Stimulated activated CD4-positive, alpha-beta T cell treated with anti-CD3 and anti-CD28 coated beads, Interleukin-4, amount 100 ng/mL, for 24 hours (primary cell): ENCODE measurements around the gene DDR2.

ENCODE experiments used
- DNase-seq: peaks from one replicate; pipeline ENCODE4 v3.0.0-alpha.2; 2020

DDR2 gene

GRCh38 chr1:162701286-162701685, 69.0 kb downstream of the DDR2 start:
- DNase-seq = no peak

GRCh38 chr1:162702628-162703027, 70.4 kb downstream of the DDR2 start:
- no peak for DNase-seq

GRCh38 chr1:162703708-162704107, 71.4 kb downstream of the DDR2 start:
- DNase-seq = no peak

DNA sequence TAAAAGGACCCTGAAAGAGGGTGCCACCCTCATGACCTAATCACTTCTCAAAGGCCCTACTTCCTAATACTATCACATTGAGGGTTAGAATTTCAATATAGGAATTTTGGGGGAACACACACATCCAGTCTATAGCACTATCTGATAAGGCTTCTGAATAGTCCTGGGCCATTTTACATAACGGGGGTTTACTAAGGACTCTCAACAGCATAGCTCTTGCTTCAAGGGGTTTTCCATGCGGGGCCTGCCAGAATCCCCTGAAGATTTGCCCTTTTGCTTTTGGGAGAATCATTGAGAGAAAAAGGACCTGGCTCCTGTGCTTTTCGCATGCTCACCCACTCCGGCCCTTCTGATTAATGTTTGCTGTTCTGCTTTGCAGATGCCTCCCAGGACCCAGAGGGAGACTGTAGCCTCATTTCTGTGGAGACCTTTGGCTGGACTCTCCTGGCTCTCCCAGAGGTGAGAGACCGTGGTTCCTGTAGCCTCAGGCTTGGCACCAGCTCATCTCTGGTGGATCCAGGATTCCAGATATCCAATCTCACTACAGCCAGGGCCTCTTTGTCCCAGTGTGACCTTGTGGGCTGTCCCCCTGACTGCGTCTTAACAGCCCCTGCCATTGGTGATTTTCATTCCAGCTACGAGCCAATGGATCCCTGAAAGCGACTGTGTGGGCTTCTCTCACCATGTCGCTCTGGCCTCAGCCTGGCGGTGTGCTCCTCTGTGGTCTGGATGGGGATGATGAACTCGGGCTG, 72.6 kb downstream of the DDR2 start:
- no peak for DNase-seq

GRCh38 chr1:162706003-162706402, 73.7 kb downstream of the DDR2 start:
- no peak for DNase-seq

DNA sequence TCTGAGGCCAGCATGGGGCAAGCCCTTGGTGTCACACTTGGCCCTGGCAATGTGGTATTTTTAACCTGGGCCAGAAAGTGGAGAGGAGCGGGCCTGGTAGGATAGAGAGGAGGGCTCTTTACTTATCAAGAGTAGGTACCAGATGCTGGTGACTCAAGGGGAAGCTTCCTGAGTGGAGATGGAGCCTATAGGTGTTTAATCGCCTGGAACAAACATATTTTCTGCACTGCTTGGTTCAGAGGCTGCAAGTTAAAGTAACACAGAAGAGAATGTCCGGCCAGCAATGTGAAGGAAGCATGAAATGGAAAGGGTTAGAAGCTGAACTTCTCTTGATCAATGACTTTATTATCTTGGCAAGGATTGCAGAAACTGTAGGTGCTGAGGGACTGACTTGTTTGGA, 74.3 kb downstream of the DDR2 start:
- DNase-seq = no peak

- no peak for DNase-seq
These were observed 76.0 kb downstream of the DDR2 start for GRCh38 chr1:162708286-162708685.

- no peak for DNase-seq
These were observed 77.0 kb downstream of the DDR2 start for GRCh38 chr1:162709132-162709860.

DNA sequence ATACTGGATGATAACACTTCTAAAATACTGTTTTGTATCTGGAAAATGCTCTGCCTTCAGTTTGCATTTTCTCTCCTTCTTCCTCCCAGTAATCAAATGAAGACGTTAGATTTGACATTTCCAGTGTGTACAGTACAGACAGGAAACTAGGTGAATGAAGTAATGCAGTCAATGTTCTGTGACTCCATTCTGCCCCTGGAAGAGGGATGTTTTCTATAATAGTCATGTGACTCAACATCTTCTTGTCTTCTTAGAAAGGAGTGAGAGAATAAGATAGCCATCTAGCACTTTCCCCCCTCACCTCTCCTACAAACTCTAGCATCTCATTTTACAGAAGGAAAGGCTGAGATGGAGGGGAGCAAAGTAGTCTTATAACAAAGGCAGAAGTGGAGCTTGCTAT, 77.6 kb downstream of the DDR2 start:
- DNase-seq = no peak

- DNase-seq = no peak
These were observed 78.1 kb downstream of the DDR2 start for GRCh38 chr1:162710345-162710744.

GRCh38 chr1:162710780-162711465, 78.7 kb downstream of the DDR2 start:
- no peak for DNase-seq

DNA sequence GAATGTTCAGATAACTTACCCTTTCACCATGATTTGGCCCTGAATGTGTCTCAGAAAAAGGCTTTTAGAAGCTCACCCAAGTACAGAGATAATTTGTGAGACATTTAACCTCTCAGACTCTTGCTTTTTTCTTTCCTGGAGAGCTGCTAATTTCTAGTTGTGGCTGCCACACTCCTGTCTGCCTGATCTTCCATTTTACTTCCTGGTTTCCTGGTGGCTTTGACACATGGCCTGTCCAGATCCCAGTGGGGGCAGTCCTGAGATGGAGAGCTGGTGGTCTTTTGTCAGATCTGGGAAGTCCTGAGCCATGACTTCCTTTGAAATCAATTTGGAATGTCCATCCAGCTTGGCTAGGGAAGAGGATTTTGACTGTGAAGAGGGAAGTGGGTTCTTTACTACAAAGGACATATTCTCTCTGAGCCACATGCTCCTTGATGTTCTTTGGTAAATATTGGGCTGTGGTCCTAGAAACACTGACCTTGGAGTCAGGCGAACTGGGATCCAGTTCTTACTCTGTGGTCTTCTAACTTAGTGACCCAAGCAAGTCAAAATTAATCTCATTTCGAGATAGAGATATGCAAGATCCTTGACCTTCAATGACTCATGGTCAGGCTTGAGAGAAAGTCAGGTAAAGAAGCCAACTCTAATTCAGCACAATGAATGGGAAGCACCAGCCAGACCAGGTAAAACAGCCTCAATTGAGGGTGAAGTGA, 80.2 kb downstream of the DDR2 start:
- no peak for DNase-seq

- DNase-seq = no peak
These were observed 83.9 kb downstream of the DDR2 start for GRCh38 chr1:162716123-162716522.

GRCh38 chr1:162716552-162716951, 84.3 kb downstream of the DDR2 start:
- no peak for DNase-seq

DNA sequence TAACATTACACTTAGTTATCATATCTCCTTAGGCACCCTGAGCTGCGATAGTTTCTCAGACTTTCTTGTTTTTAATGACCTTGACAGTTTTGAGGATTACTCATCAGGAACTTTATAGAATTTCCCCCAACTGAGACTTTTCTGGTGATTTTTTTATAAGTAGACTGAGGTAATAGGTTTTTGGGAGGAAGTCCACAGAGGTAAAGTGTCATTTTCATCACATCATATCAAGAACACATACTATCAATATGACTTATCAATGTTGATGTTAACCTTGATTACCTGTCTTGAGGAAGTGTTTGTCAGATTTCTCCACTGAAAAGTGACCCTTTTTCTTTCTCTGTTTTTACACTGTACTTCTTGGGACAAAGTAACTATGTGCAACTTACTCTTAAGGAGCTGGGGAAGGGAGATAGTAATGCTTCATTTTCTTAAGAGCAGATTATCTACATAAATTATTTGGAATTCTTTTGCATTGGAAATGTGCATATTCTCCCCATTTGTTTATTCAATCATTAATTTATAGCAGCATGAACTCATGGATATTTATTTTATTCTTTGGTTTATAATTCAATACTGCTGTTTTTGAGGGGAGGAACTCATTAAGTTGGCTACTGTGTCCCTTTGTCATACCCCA, 85.4 kb downstream of the DDR2 start:
- DNase-seq = no peak

- DNase-seq = no peak
These were observed 87.4 kb downstream of the DDR2 start for GRCh38 chr1:162719678-162720077.

- no peak for DNase-seq
These were observed 88.7 kb downstream of the DDR2 start for GRCh38 chr1:162720996-162721395.

DNA sequence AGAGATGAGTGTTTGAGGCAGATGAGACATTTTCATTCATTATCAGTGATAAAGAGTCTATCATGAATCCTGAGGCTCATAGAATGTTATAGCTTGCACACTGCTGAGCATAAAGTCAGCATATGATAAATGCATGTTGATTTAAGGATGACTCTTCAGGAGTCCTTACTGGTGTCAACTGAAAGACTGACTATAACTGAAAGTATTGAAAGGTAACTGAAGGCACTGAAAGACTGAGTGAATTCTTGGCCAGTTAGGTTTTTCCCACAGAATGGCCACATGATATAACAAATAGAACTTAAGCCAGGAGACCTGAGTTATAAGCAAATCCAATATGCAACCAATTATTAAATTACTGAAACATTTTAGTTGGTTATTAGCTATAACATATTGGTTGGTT, 89.2 kb downstream of the DDR2 start:
- no peak for DNase-seq

GRCh38 chr1:162722036-162722435, 89.8 kb downstream of the DDR2 start:
- no peak for DNase-seq

- no peak for DNase-seq
These were observed 92.4 kb downstream of the DDR2 start for GRCh38 chr1:162724583-162725120.

- DNase-seq = no peak
These were observed 93.1 kb downstream of the DDR2 start for GRCh38 chr1:162725301-162725837.

DNA sequence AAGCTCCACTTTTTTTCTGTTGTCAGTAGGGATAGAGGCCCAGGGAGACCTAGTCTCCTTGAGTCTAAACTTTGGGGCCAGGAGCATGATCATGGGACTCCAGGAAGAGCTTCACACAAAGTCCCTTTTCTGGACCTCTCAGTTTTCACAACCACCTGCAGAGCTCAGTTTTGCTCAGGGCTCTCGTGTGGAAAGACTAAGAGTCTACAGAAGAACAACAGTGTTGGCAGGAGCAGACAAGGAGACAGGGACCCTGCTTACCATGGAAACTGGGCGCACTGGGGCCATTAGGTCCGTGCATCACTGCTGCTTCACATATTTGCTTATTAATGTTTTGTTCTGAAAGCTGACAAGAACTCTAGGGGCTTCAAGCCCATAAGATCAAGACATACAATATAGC, 94.3 kb downstream of the DDR2 start:
- DNase-seq = no peak
